Chondrocyte (in vitro differentiated cells): ENCODE measurements around the gene KRTAP10-10. TPM values are rescaled to one million over a fixed set of nuclear protein-coding genes. Genes with fewer than 3 reads are reported as not detected.
"Not testable (repeated sequence)": the region's sequence is repeated elsewhere in the genome, so short reads cannot be mapped to it uniquely, and the experiment has no call there.

Source experiments
- DNase-seq: peaks from one replicate; pipeline ENCODE4 v3.0.0; 2021; ENCODE audit warnings: mixed read lengths, low spot score
- H3K27ac Mint-ChIP-seq: one replicate; pipeline ENCODE4 v1.8.0; 2021; ENCODE audit warnings: mild to moderate bottlenecking, moderate library complexity, mixed read lengths; ENCODE audit not compliant: unreplicated experiment
- H3K27me3 Mint-ChIP-seq: 2 replicates; pipeline ENCODE4 v1.8.0; 2021; ENCODE audit warnings: low read depth, mixed read lengths
- H3K36me3 Mint-ChIP-seq: 2 replicates; pipeline ENCODE4 v1.8.0; 2021; ENCODE audit warnings: low read depth, mixed read lengths
- H3K4me1 Mint-ChIP-seq: 2 replicates; pipeline ENCODE4 v1.8.0; 2021; ENCODE audit warnings: low read depth, mild to moderate bottlenecking, mixed read lengths
- H3K4me3 Mint-ChIP-seq: one replicate; pipeline ENCODE4 v1.8.0; 2021; ENCODE audit warnings: mild to moderate bottlenecking, moderate library complexity, mixed read lengths; ENCODE audit not compliant: unreplicated experiment
- H3K9me3 Mint-ChIP-seq: 2 replicates; pipeline ENCODE4 v1.8.0; 2021; ENCODE audit warnings: low read depth, mixed read lengths
- CTCF ChIP-seq: fragments of 200-600 bp; sonication (generic); IDR thresholded peaks from 2 replicates; pipeline ENCODE4 v1.5.0; 2021; ENCODE audit warnings: antibody characterized with exemption, mild to moderate bottlenecking, moderate library complexity
- total RNA-seq: library from RNA; stranded (reverse); gene quantifications from 3 replicates; pipeline ENCODE4 v1.2.1, GENCODE V29; 2021

The KRTAP10-10 gene
- total RNA-seq, 1 donor from 2014 or later: not detected

- Mint-ChIP-seq H3K9me3 (peaks cover 31% of the 10 kb centered on the region), H3K27me3 (peaks cover 49% of the 10 kb centered on the region), H3K27ac (no peak overlapping the region), H3K36me3 (no peaks in the 10 kb centered on the region), H3K4me1 (no peaks in the 10 kb centered on the region), H3K4me3 (no peak overlapping the region)
- DNase-seq: no peak
- no peak for TF ChIP-seq CTCF
These were observed 2.1 kb downstream of the KRTAP10-10 start for GRCh38 chr21:44639331-44639655.

- TF ChIP-seq CTCF: no peak
- no peaks in the 10 kb centered on the region for H3K4me1 Mint-ChIP-seq
- H3K27me3 Mint-ChIP-seq: peaks cover 41% of the 10 kb centered on the region
- DNase-seq: no peak
- H3K27ac Mint-ChIP-seq: no peak overlapping the region
- peaks cover 4% of the 10 kb centered on the region for H3K36me3 Mint-ChIP-seq
- peaks cover 36% of the 10 kb centered on the region for H3K9me3 Mint-ChIP-seq
- no peak overlapping the region for H3K4me3 Mint-ChIP-seq
These were observed 3.6 kb downstream of the KRTAP10-10 start for GRCh38 chr21:44640761-44641160.

- no peak for DNase-seq
- TF ChIP-seq CTCF: no peak
- H3K27me3 Mint-ChIP-seq: peaks cover 36% of the 10 kb centered on the region
- H3K36me3 Mint-ChIP-seq: peaks cover 6% of the 10 kb centered on the region
- H3K9me3 Mint-ChIP-seq: peaks cover 36% of the 10 kb centered on the region
- H3K4me1 Mint-ChIP-seq: no peaks in the 10 kb centered on the region
- H3K4me3 Mint-ChIP-seq: no peak overlapping the region
- no peak overlapping the region for H3K27ac Mint-ChIP-seq
These were observed 6.7 kb downstream of the KRTAP10-10 start for GRCh38 chr21:44643741-44644310.

- peaks cover 30% of the 10 kb centered on the region for H3K27me3 Mint-ChIP-seq
- no peak overlapping the region for H3K27ac Mint-ChIP-seq
- H3K4me3 Mint-ChIP-seq: no peak overlapping the region
- DNase-seq: no peak
- no peak for TF ChIP-seq CTCF
- H3K36me3 Mint-ChIP-seq: peaks cover 6% of the 10 kb centered on the region
- peaks cover 36% of the 10 kb centered on the region for H3K9me3 Mint-ChIP-seq
- no peaks in the 10 kb centered on the region for H3K4me1 Mint-ChIP-seq
These were observed 7.7 kb downstream of the KRTAP10-10 start for GRCh38 chr21:44644878-44645277.

- not testable (repeated sequence) for H3K4me3 Mint-ChIP-seq, H3K4me1 Mint-ChIP-seq, H3K27ac Mint-ChIP-seq, H3K36me3 Mint-ChIP-seq, DNase-seq
- Mint-ChIP-seq H3K9me3 (peaks cover 28% of the 10 kb centered on the region), H3K27me3 (peaks cover 24% of the 10 kb centered on the region)
These were observed 9.4 kb downstream of the KRTAP10-10 start, which contains the start of gene KRTAP10-11 for GRCh38 chr21:44646366-44647221. KRTAP10-11 (plus strand) TSS chr21:44646414; CDS start chr21:44646459, 45 bp downstream.
